A673 (cell line): ENCODE data around the gene SPATA6L. TPM values are rescaled to one million over a fixed set of nuclear protein-coding genes. Genes with fewer than 3 reads are reported as not detected.
A peak's percentile ranks its signal among the peaks of the same experiment; 100 is the strongest.
"Not testable (repeated sequence)": the region's sequence is repeated elsewhere in the genome, so short reads cannot be mapped to it uniquely, and the experiment has no call there.

Experiments used
- BruUV-seq: library from RNA; stranded (reverse); fragments of 400-500 nt; replicated peaks from 2 replicates; lab custom pipeline; 2021; lab: Mats Ljungman, UMichigan
- CTCF ChIA-PET: fragments of 300-600 bp; sonication (Branson Sonifier 250); formaldehyde crosslinking; loops from one replicate; lab custom pipeline; 2022; ENCODE audit warnings: antibody characterized with exemption; lab: Charles Lee
- POLR2A ChIA-PET: fragments of 300-600 bp; sonication (Branson Sonifier 250); formaldehyde crosslinking; loops from one replicate; lab custom pipeline; 2022; ENCODE audit warnings: antibody characterized with exemption; ENCODE audit not compliant: low non-redundant PET; lab: Charles Lee
- DNase-seq: peaks from one replicate; pipeline ENCODE4 v3.0.0-alpha.2; 2015; ENCODE audit warnings: low spot score
- H3K27ac ChIP-seq: fragments of 200-600 bp; sonication (generic); 2 replicates; pipeline ENCODE4 v1.5.1; 2016; ENCODE audit warnings: mixed run types, low read depth, mild to moderate bottlenecking, mixed read lengths, antibody characterized with exemption, low read length; ENCODE audit not compliant: poor library complexity, severe bottlenecking
- H3K27me3 ChIP-seq: fragments of 200-600 bp; sonication (generic); replicated peaks from 2 replicates; pipeline ENCODE4 v1.6.1; 2017; ENCODE audit warnings: mixed run types, low read depth, mild to moderate bottlenecking, mixed read lengths, antibody characterized with exemption, low read length; ENCODE audit not compliant: insufficient read depth, poor library complexity
- H3K36me3 ChIP-seq: fragments of 200-600 bp; sonication (generic); 2 replicates; pipeline ENCODE4 v1.6.1; 2016; ENCODE audit warnings: mixed run types, mild to moderate bottlenecking, mixed read lengths, antibody characterized with exemption, low read length; ENCODE audit not compliant: insufficient read depth, poor library complexity, severe bottlenecking
- H3K4me1 ChIP-seq: fragments of 200-600 bp; sonication (generic); 2 replicates; pipeline ENCODE4 v1.6.1; 2017; ENCODE audit warnings: mixed run types, mild to moderate bottlenecking, mixed read lengths, antibody characterized with exemption, low read length; ENCODE audit not compliant: insufficient read depth, poor library complexity, severe bottlenecking
- H3K4me3 ChIP-seq: fragments of 200-600 bp; sonication (generic); 2 replicates; pipeline ENCODE4 v1.5.1; 2016; ENCODE audit warnings: low read depth, mixed run types, mild to moderate bottlenecking, mixed read lengths, low read length; ENCODE audit not compliant: poor library complexity, severe bottlenecking
- H3K9me3 ChIP-seq: fragments of 200-600 bp; sonication (generic); 2 replicates; pipeline ENCODE4 v1.6.1; 2016; ENCODE audit warnings: mixed run types, low read depth, mild to moderate bottlenecking, mixed read lengths, antibody characterized with exemption, low read length; ENCODE audit not compliant: poor library complexity, severe bottlenecking
- EZH2 ChIP-seq: fragments of 200-600 bp; sonication (generic); IDR thresholded peaks from 2 replicates; pipeline ENCODE4 v1.6.1; 2017; ENCODE audit warnings: borderline replicate concordance, low read depth, mild to moderate bottlenecking, mixed read lengths, antibody characterized with exemption, low read length; ENCODE audit not compliant: poor library complexity, severe bottlenecking
- intact Hi-C: fragments of 100-400 bp; cut with micrococcal nuclease; formaldehyde crosslinking; loops from one replicate; pipeline ENCODE4 v1.10.0; 2022; ENCODE audit not compliant: unreplicated experiment
- total RNA-seq: library from RNA; stranded (reverse); gene quantifications from 2 replicates; pipeline ENCODE4 v1.2.3, GENCODE V29; 2021
- TF ChIP-seq, protein P1 (sequence below): fragments of 300-800, 200-600 bp; sonication (generic); conservative IDR thresholded peaks from 2 replicates; pipeline ENCODE4 v1.5.1; 2017; ENCODE audit warnings: low read depth, mild to moderate bottlenecking, antibody characterized with exemption, low read length, moderate library complexity, mixed read lengths

The SPATA6L gene
- total RNA-seq, 1 experiment from 2014 or later, result 21.2 TPM

DNA sequence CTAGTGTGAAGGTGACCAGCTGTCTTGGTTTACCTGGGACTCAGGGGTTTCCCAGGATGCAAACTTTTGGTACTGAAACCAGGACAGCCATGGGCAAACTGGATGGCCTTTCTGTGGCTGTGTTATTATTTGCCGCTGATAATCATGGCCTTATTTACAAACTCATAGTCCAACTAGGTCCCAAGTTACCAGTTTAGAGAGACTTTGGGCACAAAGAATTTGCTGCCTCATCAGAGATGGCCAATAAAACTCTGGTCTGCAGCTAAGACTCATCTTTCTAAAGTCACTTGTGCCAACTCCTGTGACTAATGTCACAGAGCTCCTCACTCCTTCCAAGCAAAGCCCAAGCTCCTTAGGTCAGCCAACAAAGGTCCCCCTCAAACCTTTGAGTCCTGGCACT lies 51.7 kb downstream of the SPATA6L start:
- no TSS peak for BruUV-seq
- Histone ChIP-seq H3K9me3 (no peaks in the 10 kb centered on the region), H3K27ac (no peak overlapping the region), H3K4me3 (no peak overlapping the region), H3K27me3 (no peaks in the 10 kb centered on the region), H3K36me3 (peaks cover 19% of the 10 kb centered on the region), H3K4me1 (peaks cover 12% of the 10 kb centered on the region)
- intact Hi-C loops, result no loop called here
- ChIA-PET CTCF (no interaction called here), POLR2A (no interaction called here)
- DNase-seq, result no peak
- no peak for TF ChIP-seq EZH2
- TF ChIP-seq, protein P1, sequence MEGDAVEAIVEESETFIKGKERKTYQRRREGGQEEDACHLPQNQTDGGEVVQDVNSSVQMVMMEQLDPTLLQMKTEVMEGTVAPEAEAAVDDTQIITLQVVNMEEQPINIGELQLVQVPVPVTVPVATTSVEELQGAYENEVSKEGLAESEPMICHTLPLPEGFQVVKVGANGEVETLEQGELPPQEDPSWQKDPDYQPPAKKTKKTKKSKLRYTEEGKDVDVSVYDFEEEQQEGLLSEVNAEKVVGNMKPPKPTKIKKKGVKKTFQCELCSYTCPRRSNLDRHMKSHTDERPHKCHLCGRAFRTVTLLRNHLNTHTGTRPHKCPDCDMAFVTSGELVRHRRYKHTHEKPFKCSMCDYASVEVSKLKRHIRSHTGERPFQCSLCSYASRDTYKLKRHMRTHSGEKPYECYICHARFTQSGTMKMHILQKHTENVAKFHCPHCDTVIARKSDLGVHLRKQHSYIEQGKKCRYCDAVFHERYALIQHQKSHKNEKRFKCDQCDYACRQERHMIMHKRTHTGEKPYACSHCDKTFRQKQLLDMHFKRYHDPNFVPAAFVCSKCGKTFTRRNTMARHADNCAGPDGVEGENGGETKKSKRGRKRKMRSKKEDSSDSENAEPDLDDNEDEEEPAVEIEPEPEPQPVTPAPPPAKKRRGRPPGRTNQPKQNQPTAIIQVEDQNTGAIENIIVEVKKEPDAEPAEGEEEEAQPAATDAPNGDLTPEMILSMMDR, result no peak

DNA sequence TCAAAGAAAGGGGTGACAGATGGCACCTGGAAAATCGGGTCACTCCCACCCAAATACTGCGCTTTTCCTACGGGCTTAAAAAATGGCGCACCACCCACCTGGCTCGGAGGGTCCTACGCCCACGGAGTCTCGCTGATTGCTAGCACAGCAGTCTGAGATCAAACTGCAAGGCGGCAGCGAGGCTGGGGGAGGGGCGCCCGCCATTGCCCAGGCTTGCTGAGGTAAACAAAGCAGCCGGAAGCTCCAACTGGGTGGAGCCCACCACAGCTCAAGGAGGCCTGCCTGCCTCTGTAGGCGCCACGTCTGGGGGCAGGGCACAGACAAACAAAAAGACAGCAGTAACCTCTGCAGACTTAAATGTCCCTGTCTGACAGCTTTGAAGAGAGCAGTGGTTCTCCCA lies 60.2 kb downstream of the SPATA6L start:
- DNase-seq, H3K4me1 ChIP-seq, BruUV-seq, H3K9me3 ChIP-seq, H3K27ac ChIP-seq, H3K27me3 ChIP-seq, CTCF ChIA-PET, H3K4me3 ChIP-seq, POLR2A ChIA-PET: not testable (repeated sequence)
- H3K36me3 ChIP-seq, result peaks cover 29% of the 10 kb centered on the region
- intact Hi-C loops, result loop anchor here (10.0 kb wide), 1 partner anchor 139 kb away; the partner anchor contains the start of gene AK3

DNA sequence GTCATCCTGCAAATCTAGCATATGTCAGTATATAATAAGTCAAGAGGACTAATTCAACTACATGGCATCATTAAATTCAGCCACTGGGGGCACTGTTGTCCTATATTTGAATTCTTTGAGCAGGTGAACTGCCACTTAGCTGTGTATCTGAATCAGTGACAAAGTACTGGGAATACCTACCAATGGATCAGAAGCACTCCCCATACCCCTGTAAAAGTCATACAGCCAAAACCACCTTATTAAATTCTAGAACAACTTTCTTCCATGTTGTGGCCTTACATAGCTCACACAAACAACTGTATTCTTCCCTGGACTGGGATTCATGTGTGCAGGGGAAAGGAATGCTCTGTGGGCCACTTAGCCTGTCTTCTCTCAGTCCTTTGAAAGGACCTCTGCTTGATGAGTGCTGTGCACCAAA lies 61.6 kb downstream of the SPATA6L start:
- CTCF ChIA-PET, result interaction anchor here (0.7 to 1.2 kb wide), 4 partner anchors 35 to 145 kb away, joined by 3 to 11 read pairs (median 4); no protein-coding TSS in a partner anchor
- peak; percentile 88 for DNase-seq
- Histone ChIP-seq H3K27me3 (no peaks in the 10 kb centered on the region), H3K4me1 (no peaks in the 10 kb centered on the region), H3K9me3 (no peaks in the 10 kb centered on the region), H3K4me3 (no peak overlapping the region), H3K27ac (peak overlapping the region; percentile 67), H3K36me3 (peaks cover 36% of the 10 kb centered on the region)
- intact Hi-C loops, result loop anchor here (10.0 kb wide), 1 partner anchor 140 kb away; the partner anchor contains the start of gene AK3
- TF ChIP-seq, protein P1, result peak; percentile 83
- TF ChIP-seq EZH2, result no peak
- no TSS peak for BruUV-seq
- POLR2A ChIA-PET, result no interaction called here

DNA sequence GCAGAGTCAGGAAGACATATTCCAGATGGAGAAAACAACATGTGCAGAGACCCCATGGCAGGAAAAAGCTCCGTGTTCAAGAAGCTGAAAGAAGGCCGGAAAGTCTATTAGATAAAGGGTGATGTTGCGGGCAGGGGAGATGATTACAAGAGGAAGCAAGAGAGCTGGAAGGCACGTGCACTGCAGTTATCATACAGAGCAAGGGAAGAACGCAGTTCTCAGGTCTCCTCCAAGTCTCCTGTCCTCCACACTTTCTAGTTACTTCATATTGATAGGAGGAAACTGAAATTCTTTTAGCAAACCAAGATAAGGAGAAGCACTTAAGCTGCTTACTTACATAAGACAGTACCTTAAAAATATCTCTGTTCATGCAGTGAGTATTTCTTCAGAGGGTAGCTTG lies 62.5 kb downstream of the SPATA6L start:
- BruUV-seq, result no TSS peak
- CTCF ChIA-PET, result no interaction called here
- DNase-seq, result no peak
- intact Hi-C loops, result loop anchor here (10.0 kb wide), 1 partner anchor 141 kb away; the partner anchor contains the start of gene AK3
- no peaks in the 10 kb centered on the region for H3K4me1 ChIP-seq
- H3K36me3 ChIP-seq, result peaks cover 41% of the 10 kb centered on the region
- no peaks in the 10 kb centered on the region for H3K27me3 ChIP-seq
- H3K4me3 ChIP-seq, result no peak overlapping the region
- no peaks in the 10 kb centered on the region for H3K9me3 ChIP-seq
- POLR2A ChIA-PET, result no interaction called here
- TF ChIP-seq, protein P1, result no peak
- TF ChIP-seq EZH2, result no peak
- peak overlapping the region; percentile 1 for H3K27ac ChIP-seq
